SK-N-MC (cell line): ENCODE measurements around the gene CWC15.

ENCODE experiments used
- EZH2 ChIP-seq: fragments of 200-600 bp; sonication (generic); IDR thresholded peaks from one replicate; pipeline ENCODE4 v1.6.1; 2017; ENCODE audit warnings: antibody characterized with exemption
- POLR2AphosphoS5 ChIP-seq: IDR thresholded peaks from 2 replicates; pipeline ENCODE4 v1.6.1; 2012; ENCODE audit warnings: mild to moderate bottlenecking, low read depth, low read length, borderline replicate concordance

- TF ChIP-seq EZH2 (no peak), POLR2AphosphoS5 (no peak)
Measured at GRCh38 chr11:94923004-94923334, 50.4 kb downstream of the CWC15 start.
